GM12801 (cell line): ENCODE data around the gene CAPZA2.

ENCODE experiments used
- CTCF ChIP-seq: IDR thresholded peaks from one replicate; pipeline ENCODE4 v1.5.1; 2011; ENCODE audit warnings: control low read depth; ENCODE audit not compliant: insufficient read length; ENCODE audit errors: extremely low read depth

CAPZA2 gene

DNA sequence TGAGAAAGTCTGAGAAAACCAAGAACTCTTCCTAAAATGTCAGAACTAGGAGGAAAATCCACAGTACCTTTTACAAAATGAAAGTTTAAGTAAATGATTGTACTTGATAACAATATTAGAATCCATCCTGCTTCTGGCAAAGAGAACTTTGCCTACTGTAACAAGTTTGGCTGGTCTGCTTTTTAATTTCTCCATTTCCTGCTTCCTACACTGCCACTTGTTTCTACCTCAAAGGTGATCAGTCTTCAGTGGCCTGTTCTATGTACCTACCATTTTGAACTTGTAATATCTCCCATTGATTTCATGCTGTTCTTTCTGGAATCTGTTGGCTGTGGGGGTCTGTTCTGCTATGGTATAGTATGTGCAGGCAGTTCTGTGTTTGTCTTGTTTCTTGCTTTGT is 32.9 kb upstream of the CAPZA2 start:
- no peak for TF ChIP-seq CTCF

GRCh38 chr7:116832692-116833091 is 29.7 kb upstream of the CAPZA2 start:
- no peak for TF ChIP-seq CTCF

GRCh38 chr7:116834815-116835504 is 27.4 kb upstream of the CAPZA2 start:
- TF ChIP-seq CTCF: no peak

- no peak for TF ChIP-seq CTCF
Measured at GRCh38 chr7:116836048-116836447, 26.3 kb upstream of the CAPZA2 start.

DNA sequence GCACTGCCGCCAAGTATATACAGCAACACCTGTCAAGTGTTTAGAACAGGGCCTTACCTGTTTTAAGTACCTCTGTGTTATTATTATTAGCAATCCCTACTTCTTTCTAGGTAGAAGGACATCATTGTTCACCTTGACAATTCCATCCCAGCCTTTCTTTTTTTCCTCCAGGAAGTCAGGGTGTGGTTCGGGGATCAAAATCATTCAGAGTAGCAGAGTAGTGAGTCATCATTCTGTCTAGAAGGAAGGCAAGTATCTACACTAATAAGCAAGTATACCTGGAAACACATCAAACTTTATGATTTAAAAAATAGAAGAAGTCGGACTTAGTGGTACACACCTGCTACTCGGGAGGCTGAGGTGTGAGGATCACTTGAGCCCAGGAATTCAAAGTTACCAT is 25.5 kb upstream of the CAPZA2 start:
- no peak for TF ChIP-seq CTCF

GRCh38 chr7:116837586-116837985 is 24.8 kb upstream of the CAPZA2 start:
- no peak for TF ChIP-seq CTCF

GRCh38 chr7:116840256-116840655 is 22.1 kb upstream of the CAPZA2 start:
- TF ChIP-seq CTCF: no peak

DNA sequence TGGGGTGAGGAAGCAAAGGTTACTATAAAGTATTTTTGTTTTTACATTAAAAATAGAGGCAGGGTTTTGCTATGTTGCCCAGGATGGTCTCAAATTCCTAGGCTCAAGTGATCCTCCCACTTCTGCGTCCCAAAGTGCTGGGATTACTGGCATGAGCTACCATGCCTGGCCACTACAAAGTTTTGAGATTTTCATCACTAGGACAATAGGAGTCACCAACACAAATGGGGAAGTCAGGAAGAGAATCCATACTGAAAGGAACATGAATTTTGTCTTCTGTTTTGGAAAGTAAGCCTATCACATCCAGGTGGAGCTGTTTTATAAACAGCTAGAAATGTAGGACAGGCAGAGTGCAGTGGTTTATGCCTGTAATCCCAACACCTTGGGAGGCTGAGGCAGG is 20.0 kb upstream of the CAPZA2 start:
- TF ChIP-seq CTCF: no peak
